ENCODE data around the gene USP12.
"Not testable (repeated sequence)": the region's sequence is repeated elsewhere in the genome, so short reads cannot be mapped to it uniquely, and the experiment has no call there.

Gene USP12

DNA sequence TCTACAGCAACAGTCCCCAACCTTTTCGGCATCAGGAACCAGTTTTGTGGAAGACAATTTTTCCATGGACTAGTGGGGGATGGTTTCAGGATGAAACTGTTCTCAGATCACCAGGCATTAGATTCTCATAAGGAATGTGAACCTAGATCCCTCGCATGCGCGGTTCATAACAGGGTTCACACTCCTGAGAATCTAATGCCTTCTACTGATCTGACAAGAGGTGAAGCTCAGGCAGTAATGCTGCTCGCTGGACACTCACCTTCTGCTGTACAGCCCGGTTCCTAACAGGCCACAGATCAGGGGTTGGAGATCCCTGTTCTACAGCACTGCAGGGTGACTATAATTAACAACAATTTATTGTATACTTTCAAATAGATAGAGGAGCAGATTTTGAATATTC is 21.9 kb downstream of the USP12 start:
- Histone ChIP-seq H3K4me3 (no peak overlapping the region), H3K36me3 (ENCODE audit: insufficient read depth, low read length) (no peaks in the 10 kb centered on the region), H3K27ac (no peak overlapping the region), H3K9ac (ENCODE audit: insufficient read length) (no peak overlapping the region), H3K9me3 (ENCODE audit: low read depth, low read length) (no peaks in the 10 kb centered on the region)
- DNase-seq (ENCODE audit: low read depth, low spot score) = no peak
- TF ChIP-seq FOXP2 (optimal IDR thresholded peaks at IDR 0.05; ENCODE audit: control extremely low read depth, extremely low read length, insufficient read depth) = no peak

DNA sequence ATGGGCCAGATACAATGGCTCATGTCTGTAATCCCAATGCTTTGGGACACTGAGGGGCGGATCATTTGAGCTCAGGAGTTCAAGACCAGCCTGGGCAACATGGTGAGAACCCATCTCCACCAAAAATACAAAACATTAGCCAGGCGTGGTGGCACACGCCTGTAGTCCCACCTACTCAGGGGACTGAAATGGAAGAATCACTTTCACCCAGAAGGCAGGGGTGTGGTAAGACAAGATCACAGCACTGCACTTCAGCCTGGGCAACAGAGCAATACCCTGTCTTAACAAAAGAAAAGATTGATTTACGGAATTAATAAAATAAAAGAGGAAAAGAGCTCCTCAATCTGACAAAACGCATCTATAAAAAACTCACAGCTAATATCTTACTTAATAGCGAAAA is 22.7 kb downstream of the USP12 start:
- H3K9ac ChIP-seq (ENCODE audit: insufficient read length) = no peak overlapping the region
- no peaks in the 10 kb centered on the region for H3K9me3 ChIP-seq (ENCODE audit: low read depth, low read length)
- H3K4me3 ChIP-seq = no peak overlapping the region
- DNase-seq (ENCODE audit: low read depth, low spot score) = no peak
- TF ChIP-seq EZH2 (IDR thresholded peaks at IDR 0.05) (no peak), FOXP2 (optimal IDR thresholded peaks at IDR 0.05; ENCODE audit: control extremely low read depth, extremely low read length, insufficient read depth) (no peak), POLR2AphosphoS5 (IDR thresholded peaks at IDR 0.05; ENCODE audit: borderline replicate concordance, low read depth, low read length) (no peak)
- H3K27ac ChIP-seq = no peak overlapping the region
- H3K36me3 ChIP-seq (ENCODE audit: insufficient read depth, low read length) = no peaks in the 10 kb centered on the region

DNA sequence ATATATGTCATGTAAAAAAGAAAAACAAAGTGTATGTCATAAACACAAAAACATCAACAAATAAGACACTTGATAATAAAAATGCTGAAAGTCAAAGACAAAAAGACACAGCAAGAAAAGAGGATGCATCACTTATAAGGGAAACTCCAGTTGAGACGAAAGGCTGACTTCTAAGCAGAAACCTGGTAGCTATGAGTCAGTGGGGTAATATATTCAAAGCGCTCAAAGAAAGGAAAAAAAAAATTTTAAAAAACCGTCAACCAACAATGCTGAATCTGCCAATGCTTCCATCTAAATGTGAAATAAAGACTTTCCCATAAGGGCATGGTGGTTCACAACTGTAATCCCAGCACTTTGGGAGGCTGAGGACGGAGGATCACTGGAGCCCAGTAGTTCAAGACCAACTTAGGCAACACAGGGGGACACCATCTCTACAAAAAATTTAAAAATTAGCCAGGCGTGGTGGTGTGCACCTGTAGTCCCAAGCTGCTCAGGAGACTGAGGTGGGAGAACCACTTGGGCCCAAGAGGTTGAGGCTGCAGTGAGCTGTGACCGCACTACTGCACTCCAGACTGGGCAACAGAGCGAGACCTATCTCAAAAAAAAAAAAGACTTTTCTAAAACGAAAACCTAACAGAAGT is 24.0 kb downstream of the USP12 start:
- H3K27ac ChIP-seq = no peak overlapping the region
- H3K36me3 ChIP-seq (ENCODE audit: insufficient read depth, low read length) = no peaks in the 10 kb centered on the region
- H3K9ac ChIP-seq (ENCODE audit: insufficient read length) = no peak overlapping the region
- no peaks in the 10 kb centered on the region for H3K9me3 ChIP-seq (ENCODE audit: low read depth, low read length)
- no peak for TF ChIP-seq FOXP2 (optimal IDR thresholded peaks at IDR 0.05; ENCODE audit: control extremely low read depth, extremely low read length, insufficient read depth)
- no peak for TF ChIP-seq POLR2AphosphoS5 (IDR thresholded peaks at IDR 0.05; ENCODE audit: borderline replicate concordance, low read depth, low read length)
- no peak for TF ChIP-seq EZH2 (IDR thresholded peaks at IDR 0.05)
- H3K4me3 ChIP-seq = no peak overlapping the region
- no peak for DNase-seq (ENCODE audit: low read depth, low spot score)

DNA sequence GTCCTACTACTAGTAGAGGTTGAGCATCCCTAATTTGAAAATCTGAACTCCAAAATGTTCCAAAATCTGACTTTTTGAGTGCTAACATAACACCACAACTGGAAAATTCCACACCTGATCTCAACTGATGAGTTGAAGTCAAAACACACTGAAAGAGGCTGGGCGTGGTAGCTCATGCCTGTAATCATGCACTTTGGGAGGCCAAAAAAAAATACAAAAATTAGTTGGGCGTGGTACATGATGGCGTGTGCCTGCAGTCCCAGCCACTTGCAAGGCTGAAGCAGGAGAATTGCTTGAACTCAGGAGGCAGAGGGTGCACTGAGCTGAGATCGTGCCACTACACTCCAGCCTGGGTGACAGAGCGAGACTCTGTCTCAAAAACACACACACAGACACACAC is 29.9 kb downstream of the USP12 start:
- no peak for DNase-seq (ENCODE audit: low read depth, low spot score)
- no peaks in the 10 kb centered on the region for H3K36me3 ChIP-seq (ENCODE audit: insufficient read depth, low read length)

DNA sequence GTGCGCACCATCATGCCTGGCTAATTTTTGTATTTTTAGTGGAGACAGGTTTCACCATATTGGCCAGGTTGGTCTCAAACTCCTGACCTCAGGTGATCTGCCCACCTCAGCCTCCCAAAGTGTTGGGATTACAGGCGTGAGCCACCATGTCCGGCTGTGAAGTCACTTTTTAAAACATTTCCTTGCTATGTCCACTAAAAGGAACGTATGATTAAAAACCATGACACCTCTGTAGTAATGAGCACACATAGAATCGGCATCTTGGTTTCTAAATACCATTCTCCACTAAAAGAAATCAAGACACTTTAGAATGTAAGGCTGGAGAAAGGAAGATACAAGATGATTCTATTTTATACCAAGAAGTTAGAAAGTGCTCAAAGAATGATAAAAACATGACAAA is 30.5 kb downstream of the USP12 start:
- not testable (repeated sequence) for H3K4me3 ChIP-seq; H3K36me3 ChIP-seq (ENCODE audit: insufficient read depth, low read length); DNase-seq (ENCODE audit: low read depth, low spot score); H3K9ac ChIP-seq (ENCODE audit: insufficient read length); H3K27ac ChIP-seq; H3K9me3 ChIP-seq (ENCODE audit: low read depth, low read length)

More for the DNA sequence above, 29.9 kb downstream of the USP12 start:
- no peak overlapping the region for H3K9ac ChIP-seq (ENCODE audit: insufficient read length)
- H3K4me3 ChIP-seq = no peak overlapping the region
- TF ChIP-seq POLR2AphosphoS5 (IDR thresholded peaks at IDR 0.05; ENCODE audit: borderline replicate concordance, low read depth, low read length) = no peak
- no peak for TF ChIP-seq FOXP2 (optimal IDR thresholded peaks at IDR 0.05; ENCODE audit: control extremely low read depth, extremely low read length, insufficient read depth)
- TF ChIP-seq EZH2 (IDR thresholded peaks at IDR 0.05) = no peak
- no peak overlapping the region for H3K27ac ChIP-seq
- H3K9me3 ChIP-seq (ENCODE audit: low read depth, low read length) = no peaks in the 10 kb centered on the region; the same call in 1 of the 2 replicates

DNA sequence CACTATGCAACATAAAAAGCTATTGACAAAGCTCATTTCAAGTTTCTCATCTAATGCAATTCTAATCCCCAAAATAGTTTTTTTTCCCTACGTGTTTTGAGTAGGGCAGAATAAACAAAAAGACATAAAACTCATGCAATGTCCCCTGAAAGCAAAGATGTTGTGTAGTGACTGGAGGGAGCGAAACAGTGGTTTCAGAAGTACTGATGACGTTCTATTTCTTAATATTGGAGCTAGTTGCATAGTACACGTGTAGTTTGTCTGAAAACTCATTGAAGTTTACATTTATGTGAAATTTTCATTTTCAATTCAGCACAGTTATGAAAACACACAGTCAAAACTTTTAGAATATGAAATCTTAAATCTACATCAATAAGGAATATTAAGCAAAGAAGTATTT is 31.6 kb downstream of the USP12 start:
- no peak for TF ChIP-seq FOXP2 (optimal IDR thresholded peaks at IDR 0.05; ENCODE audit: control extremely low read depth, extremely low read length, insufficient read depth)
- TF ChIP-seq EZH2 (IDR thresholded peaks at IDR 0.05) = no peak
- no peak for TF ChIP-seq POLR2AphosphoS5 (IDR thresholded peaks at IDR 0.05; ENCODE audit: borderline replicate concordance, low read depth, low read length)
- Histone ChIP-seq H3K9ac (ENCODE audit: insufficient read length) (no peak overlapping the region), H3K36me3 (ENCODE audit: insufficient read depth, low read length) (no peaks in the 10 kb centered on the region), H3K9me3 (ENCODE audit: low read depth, low read length) (no peaks in the 10 kb centered on the region; the same call in 1 of the 2 replicates), H3K27ac (no peak overlapping the region), H3K4me3 (no peak overlapping the region)
- no peak for DNase-seq (ENCODE audit: low read depth, low spot score)

DNA sequence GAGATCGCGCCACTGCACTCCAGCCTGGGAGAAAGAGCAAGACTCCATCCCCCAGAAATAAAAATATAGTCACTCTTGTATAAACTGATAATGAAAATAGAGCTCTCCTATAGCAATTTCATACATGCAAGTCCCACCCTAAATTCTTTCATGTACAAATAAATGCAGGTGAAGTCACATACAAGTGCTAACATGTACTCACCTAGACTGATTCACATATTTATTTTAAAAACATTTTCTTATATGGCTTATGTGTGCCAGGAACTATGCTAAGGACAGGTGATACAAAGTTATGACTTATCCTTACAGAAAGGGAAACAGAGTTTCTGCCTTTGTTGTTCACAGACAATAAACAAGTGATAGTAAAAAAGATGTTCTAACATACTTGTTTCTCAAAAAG is 32.0 kb downstream of the USP12 start:
- no peak overlapping the region for H3K27ac ChIP-seq
- H3K9ac ChIP-seq (ENCODE audit: insufficient read length) = no peak overlapping the region
- H3K36me3 ChIP-seq (ENCODE audit: insufficient read depth, low read length) = no peaks in the 10 kb centered on the region
- no peak for DNase-seq (ENCODE audit: low read depth, low spot score)
- TF ChIP-seq FOXP2 (optimal IDR thresholded peaks at IDR 0.05; ENCODE audit: control extremely low read depth, extremely low read length, insufficient read depth) (no peak), POLR2AphosphoS5 (IDR thresholded peaks at IDR 0.05; ENCODE audit: borderline replicate concordance, low read depth, low read length) (no peak), EZH2 (IDR thresholded peaks at IDR 0.05) (no peak)
- H3K9me3 ChIP-seq (ENCODE audit: low read depth, low read length) = no peaks in the 10 kb centered on the region; the same call in 1 of the 2 replicates
- H3K4me3 ChIP-seq = no peak overlapping the region

DNA sequence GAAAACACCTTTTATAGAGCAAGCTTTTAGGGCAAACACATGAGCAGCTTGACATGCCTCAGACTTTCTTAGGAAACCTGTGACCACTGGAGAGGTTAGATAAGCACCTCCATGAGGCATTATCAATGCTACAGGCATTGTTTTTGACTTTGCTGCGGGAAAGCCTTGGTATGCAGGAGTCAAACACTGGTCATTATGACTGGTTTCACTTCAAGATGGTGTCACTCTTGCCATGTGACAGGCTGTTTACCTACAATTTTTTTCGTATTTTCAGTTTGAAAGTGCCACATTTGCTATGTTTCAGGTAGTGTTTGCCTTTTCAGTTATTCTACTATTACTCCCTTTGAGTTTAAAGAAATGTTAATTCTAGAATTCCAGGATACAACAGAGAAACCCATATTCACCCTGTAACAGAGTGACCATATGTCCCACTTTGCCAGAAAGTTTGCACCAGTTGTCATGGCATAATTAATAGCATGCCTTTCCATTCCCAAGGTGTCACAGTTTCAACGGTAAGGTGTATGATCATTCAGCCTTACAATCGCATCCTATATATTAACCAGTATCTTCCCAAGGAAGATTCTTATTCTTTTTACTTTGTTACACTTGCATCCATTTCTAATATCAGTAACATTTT is 33.0 kb downstream of the USP12 start:
- H3K4me3 ChIP-seq = no peak overlapping the region
- H3K9ac ChIP-seq (ENCODE audit: insufficient read length) = no peak overlapping the region
- no peaks in the 10 kb centered on the region for H3K36me3 ChIP-seq (ENCODE audit: insufficient read depth, low read length)
- DNase-seq (ENCODE audit: low read depth, low spot score) = no peak
- H3K27ac ChIP-seq = no peak overlapping the region
- no peak for TF ChIP-seq EZH2 (IDR thresholded peaks at IDR 0.05)
- H3K9me3 ChIP-seq (ENCODE audit: low read depth, low read length) = no peaks in the 10 kb centered on the region; the same call in 1 of the 2 replicates

DNA sequence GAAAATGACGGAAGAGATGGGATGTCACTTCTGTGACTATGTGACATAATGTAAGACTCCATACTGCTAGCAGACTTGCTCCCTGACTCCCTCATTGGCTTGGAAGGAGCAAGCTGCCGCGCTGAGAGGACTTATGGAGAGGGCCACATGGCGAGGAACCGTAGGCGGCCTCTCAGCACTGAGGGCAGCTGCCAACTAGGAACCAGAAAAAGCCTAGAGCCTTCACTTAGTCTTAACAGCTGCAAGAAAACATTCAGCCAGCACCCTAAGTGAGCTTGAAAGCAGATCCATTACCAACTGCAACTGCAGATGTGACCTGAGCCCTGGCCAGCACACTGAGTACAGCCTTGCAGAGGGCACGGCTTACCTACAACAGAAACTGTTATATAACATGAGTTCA is 33.9 kb downstream of the USP12 start:
- no peak overlapping the region for H3K27ac ChIP-seq
- H3K4me3 ChIP-seq = no peak overlapping the region
- H3K36me3 ChIP-seq (ENCODE audit: insufficient read depth, low read length) = no peaks in the 10 kb centered on the region
- no peaks in the 10 kb centered on the region; the same call in 1 of the 2 replicates for H3K9me3 ChIP-seq (ENCODE audit: low read depth, low read length)
- H3K9ac ChIP-seq (ENCODE audit: insufficient read length) = no peak overlapping the region
- TF ChIP-seq EZH2 (IDR thresholded peaks at IDR 0.05) = no peak
- no peak for TF ChIP-seq POLR2AphosphoS5 (IDR thresholded peaks at IDR 0.05; ENCODE audit: borderline replicate concordance, low read depth, low read length)
- no peak for TF ChIP-seq FOXP2 (optimal IDR thresholded peaks at IDR 0.05; ENCODE audit: control extremely low read depth, extremely low read length, insufficient read depth)
- no peak for DNase-seq (ENCODE audit: low read depth, low spot score)

Measured in SK-N-MC (cell line).